HUDEP-2 (cell line): Measurements from ENCODE around the gene LYZL1.
"Not testable (repeated sequence)": the region's sequence is repeated elsewhere in the genome, so short reads cannot be mapped to it uniquely, and the experiment has no call there.

ENCODE experiments used
- DNase-seq, 76 experiments: peaks; one replicate each; lab custom pipeline; 2025; ENCODE audit not compliant: unreplicated experiment in 76 of 76; lab: John Stamatoyannopoulos, UW

LYZL1 gene

DNA sequence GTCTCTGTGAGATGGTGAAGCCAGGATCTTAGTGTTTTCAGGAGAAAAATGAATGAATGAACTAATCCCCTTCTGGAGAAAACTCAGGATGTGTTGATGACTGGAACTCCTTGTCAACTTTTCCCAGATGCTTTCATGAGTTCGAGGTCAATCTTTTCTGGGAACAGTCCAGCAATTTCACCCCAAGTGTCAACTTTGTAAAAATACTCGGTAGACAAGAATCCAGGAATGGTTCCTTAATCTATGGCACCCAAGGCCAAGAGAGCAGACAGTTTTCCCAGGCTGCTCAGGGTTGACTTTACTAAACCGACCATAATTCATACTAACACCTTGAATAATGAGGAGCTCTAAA, 31.1 kb upstream of the LYZL1 start:
- DNase-seq: no peak

DNA sequence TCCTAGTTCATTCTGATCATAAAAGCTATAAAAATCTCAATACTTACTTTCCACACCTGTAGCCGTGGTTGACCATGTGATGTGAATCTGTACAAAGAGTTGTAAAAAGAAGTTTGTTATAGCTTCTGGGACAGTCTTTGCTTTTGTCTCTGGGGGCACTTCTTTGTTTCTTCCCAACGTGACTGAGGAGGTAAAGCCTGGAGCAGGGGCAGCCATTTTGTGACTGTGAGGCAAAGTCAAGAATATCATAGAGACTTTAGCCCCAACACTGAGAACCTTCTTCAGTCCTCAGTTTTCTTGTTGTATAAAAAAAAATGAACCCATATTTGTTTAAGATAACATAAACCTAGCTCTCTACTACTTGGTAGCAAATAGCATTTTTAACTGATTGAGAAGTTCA, 29.4 kb upstream of the LYZL1 start:
- DNase-seq: no peak

DNA sequence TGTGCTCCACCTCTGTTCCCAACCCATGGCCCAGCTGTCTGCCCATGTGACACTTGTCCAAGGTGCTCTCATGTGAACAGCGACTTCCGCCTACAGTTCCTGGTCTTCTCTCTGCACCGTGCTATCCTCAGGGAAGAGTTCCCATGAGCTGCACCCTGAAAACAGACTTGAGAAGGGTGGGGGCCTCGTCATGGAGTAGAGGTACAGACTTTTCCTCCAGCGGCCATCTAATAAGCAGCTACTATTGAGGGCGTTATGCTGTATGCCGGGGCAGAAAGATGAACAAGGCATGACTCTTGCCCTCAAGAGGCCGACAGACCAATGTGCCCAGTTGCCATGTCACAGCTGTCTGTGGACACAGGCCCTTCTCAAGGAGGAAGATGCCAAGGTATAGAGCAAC, 25.4 kb upstream of the LYZL1 start:
- no peak for DNase-seq

DNA sequence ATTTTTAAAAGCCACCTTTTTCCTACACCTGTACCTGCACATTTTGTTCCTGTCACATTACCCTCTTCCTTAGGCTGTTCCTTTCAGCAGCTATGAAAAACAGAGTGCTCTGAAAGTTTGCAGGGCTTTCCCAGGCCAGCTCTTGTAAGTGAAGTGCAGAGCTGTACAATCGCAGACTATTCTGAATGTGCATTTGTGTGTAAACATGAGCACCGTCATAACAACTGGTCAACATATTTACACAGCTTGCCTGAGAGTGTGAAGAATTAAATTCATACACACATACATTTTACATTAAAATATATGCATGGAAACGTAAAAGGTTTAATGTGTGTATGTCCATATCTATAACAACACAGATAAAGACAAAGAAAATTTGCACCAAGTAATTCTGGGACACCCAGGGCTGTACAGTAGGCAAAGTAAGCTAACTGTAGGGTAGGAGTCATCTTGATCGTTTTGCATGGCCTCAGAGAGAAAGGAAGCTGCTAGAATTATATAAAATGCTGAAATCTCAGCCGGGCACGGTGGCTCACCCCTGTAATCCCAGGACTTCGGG, 23.6 kb upstream of the LYZL1 start:
- DNase-seq: no peak

DNA sequence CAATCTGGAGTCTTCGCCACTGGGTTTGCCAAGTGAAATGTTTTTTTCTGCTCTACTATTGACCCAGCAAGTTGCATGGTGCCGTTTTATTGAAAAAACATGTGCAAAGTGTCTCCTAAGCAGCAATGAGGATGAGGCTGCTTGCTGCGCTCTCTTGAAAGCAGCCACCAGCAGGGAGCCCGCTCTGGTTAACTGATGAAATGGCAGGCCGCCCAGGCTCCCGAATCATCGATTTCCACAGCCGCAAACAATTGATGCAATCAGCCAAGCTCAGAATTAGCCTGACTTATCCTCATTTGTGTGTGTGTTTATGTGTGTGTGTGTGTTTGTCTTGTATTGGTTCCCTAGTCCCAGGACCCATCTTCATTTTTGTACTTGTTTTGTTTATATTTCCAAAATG, 22.2 kb upstream of the LYZL1 start:
- no peak for DNase-seq

DNA sequence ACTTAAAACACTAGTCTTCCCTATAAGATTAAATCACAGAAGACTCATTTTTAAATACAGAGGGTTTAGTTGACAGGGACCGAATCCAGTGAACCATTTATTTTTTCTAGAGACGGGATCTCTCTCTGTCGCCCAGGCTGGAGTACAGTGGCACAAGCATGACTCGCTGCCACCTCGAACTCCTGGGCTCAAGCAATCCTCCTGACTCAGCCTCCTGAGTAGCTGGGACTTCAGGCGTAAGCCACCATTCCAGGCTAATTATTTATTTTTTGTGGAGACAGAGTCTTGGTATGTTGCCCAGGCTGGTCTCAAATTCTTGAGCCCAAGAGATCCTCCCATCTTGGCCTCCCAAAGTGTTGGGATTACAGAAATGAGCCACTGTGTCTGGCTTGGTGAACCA, 20.9 kb upstream of the LYZL1 start:
- no peak for DNase-seq

DNA sequence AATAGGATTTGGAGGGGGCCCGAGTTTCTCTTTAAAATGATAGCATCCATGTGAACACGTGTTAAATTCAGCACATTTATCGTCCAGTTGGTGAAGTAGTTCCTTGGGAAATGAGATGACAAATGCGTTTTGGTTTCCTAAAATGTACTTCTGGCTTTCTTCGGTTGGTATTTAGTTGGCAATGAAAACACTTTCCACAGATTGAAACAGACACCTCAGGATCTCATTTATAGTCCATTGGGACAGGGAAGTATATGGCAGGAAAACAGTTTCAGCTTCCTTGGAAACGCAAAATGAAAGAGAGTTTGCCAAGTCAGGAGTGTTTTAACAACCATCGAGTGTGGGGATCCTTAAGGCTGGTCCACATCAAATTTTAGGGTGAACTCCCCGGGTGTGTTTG, 19.4 kb upstream of the LYZL1 start:
- DNase-seq: no peak

DNA sequence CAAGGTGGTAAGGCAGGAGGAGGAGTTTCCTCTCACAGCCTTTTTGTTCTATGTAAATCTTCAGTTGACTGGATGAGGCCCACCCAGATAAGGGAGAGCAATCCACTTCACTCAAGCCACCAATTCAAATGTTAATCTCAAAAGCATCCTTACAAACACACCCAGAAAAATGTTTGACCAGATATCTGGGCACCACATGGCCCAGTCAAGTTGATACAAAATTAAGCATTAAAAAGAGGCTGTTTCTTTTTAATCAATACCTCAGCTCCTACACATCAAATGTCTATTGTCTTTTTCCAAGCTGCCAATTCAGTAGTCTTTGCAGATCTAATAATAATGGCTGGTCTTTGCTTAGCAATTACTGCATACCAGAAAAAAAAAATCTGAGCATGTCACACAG, 18.0 kb upstream of the LYZL1 start:
- DNase-seq: no peak

DNA sequence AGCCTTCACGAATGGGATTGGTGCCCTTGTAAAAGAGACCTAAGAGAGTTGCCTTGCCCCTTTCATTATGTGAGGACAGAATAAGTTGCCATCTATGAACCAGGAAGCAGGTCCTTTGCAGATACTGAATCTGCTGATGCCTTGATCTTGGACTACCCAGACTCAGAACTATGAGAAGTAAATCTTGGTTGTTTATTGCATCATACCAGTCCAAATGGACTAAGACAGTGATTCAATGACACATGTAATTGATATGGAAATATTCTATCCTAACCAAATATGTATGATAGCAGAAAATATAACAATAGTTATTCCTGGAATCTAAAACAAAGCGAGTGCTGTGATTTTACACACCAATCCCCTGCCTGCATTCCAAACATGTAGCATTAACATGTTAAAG, 17.0 kb upstream of the LYZL1 start:
- no peak for DNase-seq

DNA sequence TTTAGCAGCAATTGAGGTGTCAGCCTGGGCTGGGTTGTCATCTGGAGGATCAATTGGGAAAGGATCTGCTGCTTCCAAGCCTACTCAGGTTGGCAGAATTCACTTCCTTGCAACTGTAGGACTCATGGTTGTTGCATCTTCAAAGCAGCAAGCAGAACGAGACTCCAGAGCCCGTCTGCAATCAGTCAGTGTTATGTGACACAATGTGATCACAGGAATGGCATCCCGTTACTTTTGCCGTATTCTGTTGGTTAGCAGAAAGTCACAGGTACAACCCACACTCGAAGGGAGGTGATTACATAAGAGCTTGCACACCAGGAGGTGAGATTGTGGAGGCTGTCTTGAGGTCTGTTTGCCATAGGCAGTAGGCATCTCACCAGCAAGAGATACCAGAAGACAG, 15.4 kb upstream of the LYZL1 start:
- DNase-seq: no peak

- DNase-seq: no peak
Observed at GRCh38 chr10:29276251-29276850, 12.5 kb upstream of the LYZL1 start.

- DNase-seq: no peak
Observed at GRCh38 chr10:29277296-29277695, 11.6 kb upstream of the LYZL1 start.

DNA sequence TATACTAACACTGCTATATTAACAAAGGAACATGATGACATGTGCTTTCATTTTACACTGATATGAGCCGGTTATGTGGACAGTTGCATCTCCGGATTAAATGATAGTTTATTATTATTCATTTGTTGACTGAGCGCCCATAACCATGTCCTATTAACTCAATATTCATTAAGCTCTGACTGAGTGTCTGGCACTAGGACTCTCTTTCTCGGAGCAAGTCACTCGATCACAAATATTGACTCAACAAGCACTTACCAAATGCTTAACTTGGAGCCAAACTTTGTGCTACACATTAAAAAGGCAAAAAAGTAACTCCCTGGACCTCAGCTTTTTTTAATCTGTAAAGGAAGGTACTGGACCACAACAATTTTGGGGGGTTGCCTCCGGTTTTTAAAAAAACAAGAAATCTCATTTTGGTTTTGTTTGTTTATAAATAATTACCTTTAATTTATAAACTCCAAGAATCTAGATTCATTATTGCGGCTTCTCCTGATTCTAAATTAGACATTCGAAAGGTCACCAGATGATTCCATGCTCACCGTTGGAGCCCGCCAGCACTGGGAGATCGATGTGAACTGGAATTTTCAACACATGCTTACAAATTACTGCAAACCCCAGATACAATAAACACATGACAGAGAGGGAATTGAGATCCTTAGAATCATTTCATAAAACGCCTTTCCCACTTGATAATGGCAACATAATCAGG, 8.9 kb upstream of the LYZL1 start:
- DNase-seq: no peak

DNA sequence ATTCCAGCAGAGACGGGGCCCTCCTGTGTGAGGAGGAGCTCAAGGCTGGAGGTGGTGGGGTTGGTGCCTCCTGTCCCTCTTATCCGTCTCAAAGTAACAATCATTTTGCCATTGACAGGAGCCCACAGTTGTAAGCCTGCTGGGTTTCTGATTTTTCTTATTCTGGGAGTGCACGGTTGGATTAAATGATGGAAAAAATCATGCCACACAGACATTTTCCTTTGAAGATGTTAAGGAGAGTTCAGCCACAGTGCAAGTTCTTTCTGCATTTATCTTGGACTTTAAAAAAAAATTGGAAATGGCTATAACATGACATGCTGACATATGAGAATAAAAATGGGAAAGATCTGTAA, 8.4 kb upstream of the LYZL1 start:
- DNase-seq: no peak

- no peak for DNase-seq
Observed at GRCh38 chr10:29285624-29286051, 3.2 kb upstream of the LYZL1 start.

GRCh38 chr10:29287635-29288034, 1.2 kb upstream of the LYZL1 start:
- no peak for DNase-seq

DNA sequence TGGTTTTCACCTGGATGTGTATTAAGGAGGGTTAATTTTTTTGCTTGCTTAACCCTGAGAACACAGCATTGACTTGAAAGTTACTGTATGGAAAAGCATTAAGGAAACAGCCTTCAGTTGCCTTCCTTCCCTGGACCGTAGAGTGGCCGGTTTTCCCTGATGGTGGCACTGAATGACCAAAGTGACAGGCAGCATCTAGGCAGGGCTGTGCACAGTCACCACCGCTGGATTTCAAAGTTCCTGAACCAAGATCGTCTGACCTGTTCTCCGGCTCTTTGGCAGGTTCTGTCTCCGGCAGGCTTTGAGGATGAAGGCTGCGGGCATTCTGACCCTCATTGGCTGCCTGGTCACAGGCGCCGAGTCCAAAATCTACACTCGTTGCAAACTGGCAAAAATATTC, 2.7 kb downstream of the LYZL1 start:
- DNase-seq: not testable (repeated sequence)

DNA sequence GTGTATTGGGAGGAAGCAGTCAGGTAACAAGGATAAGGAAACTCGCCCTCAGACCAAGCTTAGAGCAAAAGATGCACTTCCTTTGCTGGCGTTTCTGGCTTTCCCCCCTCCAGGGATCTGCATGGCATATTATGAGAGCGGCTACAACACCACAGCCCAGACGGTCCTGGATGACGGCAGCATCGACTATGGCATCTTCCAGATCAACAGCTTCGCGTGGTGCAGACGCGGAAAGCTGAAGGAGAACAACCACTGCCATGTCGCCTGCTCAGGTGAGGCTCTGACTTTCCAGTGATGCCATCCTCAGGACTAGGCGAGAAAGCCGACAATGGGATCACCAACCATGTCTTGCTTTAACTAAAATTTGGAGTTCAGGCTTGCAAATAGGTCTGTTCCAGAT, 3.5 kb downstream of the LYZL1 start:
- not testable (repeated sequence) for DNase-seq

DNA sequence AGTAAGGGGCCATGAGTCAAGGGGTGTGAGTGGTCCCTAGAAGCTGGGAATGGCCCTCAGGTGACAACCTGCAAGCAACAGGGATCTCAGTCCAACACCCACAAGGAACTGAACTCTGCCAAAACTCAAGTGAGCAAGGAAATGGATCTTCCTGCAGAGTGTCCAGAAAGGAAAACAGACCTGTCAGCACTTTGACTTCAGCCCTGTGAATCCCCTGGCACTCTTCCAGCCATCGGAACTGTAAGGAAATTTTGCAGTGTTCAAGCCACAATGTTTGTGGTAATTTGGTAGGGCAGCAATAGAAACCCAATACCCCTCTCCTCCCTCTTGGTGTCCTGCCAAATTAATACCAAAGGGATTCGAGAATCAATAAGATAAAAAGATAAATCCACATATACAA, 6.9 kb downstream of the LYZL1 start:
- DNase-seq: no peak

DNA sequence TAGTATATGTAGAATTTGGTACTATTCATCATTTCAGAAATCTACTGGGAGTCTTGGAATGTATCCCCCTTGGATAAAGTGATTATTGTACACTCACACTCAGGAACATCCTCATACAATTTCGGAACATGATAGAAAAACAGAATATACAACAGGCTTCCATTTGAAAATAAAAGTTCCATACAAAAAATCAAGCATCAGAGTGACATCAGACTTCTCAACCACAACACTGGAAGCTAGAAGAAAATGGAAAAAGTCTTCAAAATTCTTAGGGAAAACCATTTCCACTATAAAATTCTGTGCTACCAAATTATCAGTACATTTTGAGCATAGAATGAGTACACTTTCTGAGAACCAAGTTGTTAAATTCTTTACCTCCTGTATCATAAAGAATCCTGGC, 8.8 kb downstream of the LYZL1 start:
- no peak for DNase-seq

DNA sequence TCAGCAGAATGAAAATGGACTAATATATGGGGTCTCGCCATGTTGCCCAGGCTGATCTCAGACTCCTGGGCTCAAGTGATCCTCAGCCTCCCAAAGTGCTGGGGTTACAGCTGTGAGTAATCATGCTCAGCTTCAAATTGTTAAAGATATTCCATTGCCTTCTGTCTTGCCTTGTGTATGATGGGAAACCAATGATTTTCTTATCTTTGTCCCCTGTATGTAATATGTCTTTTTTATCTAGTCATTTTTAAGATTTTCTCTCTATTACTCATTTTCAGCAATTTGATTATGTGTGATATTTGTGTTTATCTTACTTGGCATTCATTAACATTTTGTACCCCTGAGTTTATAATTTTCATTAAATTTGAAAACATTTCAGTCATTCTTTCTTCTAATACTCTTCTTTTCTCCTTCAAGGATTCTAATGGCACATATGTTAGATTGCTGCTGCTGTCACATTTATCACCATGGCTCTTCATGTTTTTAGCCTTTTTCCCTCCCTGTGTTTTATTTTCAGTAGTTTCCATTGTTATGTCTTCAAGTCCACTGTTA, 12.6 kb downstream of the LYZL1 start:
- no peak for DNase-seq

DNA sequence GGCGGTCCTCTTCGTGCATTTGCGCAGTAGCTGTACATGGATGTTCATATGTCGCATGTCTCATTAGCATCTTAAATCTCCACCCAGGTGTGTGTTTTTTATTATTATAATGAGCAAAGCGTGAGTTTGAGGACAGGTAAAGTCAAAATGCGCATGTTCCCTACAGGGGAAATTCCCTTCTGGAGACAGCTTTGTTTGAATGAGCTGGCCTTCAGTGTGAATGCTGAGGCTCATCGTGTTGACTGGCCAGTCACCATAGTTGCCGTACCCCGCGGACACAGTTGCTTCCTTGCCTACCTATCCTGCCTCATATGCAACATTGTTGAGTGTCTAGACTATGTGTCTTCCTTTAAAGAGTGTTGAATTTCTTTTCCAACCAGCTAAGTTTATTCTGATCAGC, 13.6 kb downstream of the LYZL1 start:
- DNase-seq: no peak
